ENCODE data around the gene MAMLD1.

Gene MAMLD1

DNA sequence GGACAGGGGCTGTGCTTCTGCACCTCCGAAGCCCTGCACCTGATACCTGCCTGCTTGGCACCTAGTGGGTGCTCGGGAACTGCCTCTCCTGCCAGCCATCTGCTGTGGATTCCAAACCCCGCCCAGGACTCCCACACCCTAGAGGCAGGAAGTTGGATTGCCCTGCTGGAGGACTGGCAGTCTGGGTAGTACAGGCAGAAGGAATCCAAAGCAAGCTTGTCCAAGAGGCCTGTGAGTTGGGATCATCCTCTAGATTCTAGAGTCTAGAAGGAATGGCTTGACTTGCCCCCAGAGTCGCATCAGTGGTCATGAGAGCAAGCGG, 140.7 kb downstream of the MAMLD1 start:
- DNase-seq (ENCODE audit: low spot score) = peak; percentile 6
- TF ChIP-seq, protein P1, sequence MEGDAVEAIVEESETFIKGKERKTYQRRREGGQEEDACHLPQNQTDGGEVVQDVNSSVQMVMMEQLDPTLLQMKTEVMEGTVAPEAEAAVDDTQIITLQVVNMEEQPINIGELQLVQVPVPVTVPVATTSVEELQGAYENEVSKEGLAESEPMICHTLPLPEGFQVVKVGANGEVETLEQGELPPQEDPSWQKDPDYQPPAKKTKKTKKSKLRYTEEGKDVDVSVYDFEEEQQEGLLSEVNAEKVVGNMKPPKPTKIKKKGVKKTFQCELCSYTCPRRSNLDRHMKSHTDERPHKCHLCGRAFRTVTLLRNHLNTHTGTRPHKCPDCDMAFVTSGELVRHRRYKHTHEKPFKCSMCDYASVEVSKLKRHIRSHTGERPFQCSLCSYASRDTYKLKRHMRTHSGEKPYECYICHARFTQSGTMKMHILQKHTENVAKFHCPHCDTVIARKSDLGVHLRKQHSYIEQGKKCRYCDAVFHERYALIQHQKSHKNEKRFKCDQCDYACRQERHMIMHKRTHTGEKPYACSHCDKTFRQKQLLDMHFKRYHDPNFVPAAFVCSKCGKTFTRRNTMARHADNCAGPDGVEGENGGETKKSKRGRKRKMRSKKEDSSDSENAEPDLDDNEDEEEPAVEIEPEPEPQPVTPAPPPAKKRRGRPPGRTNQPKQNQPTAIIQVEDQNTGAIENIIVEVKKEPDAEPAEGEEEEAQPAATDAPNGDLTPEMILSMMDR (conservative IDR thresholded peaks at IDR 0.05; ENCODE audit: low read depth) = no peak
- no peak overlapping the region for H3K27ac ChIP-seq
- ChIA-PET CTCF (no interaction called here), POLR2A (ENCODE audit: low non-redundant PET) (no interaction called here)

DNA sequence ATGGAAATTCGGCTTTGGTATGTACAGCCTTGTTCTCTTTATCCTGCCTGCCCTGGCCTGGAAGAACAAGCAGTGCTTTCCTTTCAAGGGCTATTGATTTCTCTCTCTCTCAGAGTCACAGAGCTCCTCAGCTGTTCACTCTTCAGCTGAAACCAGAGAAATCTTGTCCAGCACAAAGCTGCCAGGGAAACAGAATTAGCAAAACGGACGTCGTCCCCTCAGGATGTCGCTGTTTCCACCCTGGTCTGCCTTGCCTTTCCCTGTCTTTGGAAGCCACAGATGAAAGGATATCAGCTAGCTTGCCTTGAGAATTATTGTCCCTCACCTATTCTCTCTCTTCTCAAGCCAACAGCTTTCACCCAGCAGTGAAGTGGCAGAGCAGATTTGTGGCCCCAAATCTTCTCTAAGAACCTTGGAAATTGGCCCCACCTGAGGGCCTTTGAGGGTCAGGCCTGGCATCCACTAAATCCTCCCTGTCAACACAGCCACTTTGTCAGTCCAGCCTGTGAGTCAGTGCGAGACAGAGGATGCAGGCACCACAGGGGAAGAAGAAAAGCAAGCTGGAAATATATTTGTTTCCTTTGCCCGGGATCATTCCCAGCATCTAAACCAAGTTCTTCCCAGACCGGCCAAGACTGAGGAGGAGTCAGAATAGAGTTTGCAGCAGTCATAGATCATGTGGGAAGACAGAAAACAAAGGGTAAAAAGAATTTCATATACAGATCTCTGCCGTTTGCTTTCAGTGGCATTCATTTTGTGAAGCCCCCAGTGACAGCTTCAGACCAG, 141.5 kb downstream of the MAMLD1 start:
- POLR2A ChIA-PET (ENCODE audit: low non-redundant PET) = no interaction called here
- H3K27ac ChIP-seq = no peak overlapping the region
- CTCF ChIA-PET = interaction anchor here (0.8 kb wide), 1 partner anchor 393 kb away, joined by 3 read pairs; no protein-coding TSS in a partner anchor
- DNase-seq (ENCODE audit: low spot score) = no peak
- TF ChIP-seq, protein P1 (conservative IDR thresholded peaks at IDR 0.05; ENCODE audit: low read depth) = no peak

DNA sequence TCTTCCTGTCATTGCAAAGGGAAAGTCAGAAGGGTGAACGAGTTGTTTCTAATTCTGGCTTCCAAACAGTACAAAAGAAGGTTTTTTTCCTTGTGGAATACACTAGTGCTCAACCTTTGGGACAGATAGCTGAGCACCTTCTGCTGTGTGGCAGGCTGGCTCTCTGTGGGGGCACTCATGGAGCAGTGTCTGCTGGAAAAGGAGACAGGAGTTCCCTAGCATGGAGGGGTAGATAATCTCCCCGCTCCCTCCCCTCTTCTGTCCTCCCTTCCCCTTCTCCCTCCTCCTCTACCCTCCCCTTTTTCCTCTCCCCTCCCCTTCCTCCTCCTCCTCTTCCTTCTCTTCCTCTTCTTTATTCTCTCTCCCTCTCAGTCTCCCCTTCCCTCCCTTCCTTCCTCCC, 142.9 kb downstream of the MAMLD1 start:
- POLR2A ChIA-PET (ENCODE audit: low non-redundant PET) = no interaction called here
- DNase-seq (ENCODE audit: low spot score) = no peak
- TF ChIP-seq, protein P1 (conservative IDR thresholded peaks at IDR 0.05; ENCODE audit: low read depth) = no peak
- CTCF ChIA-PET = no interaction called here
- H3K27ac ChIP-seq = no peak overlapping the region

DNA sequence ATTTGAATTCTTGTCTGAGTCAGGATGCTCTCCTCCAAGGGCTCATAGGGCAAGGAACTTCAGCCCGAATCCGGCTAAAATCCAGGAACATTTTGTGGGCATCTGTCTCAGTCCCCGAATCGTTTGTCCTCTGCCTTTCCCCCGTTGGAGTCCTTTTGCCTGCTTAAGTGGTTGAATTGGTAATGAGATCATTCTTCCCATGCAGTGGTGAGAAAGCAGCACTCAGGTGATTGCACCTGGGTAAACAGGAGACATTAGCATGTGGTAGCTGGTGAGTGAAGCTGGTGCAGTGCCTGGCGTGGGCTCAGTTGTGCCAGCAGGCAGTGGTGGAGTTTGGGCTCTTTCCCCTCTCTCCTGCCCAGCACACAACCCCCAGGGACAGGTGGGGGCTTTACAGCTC, 143.4 kb downstream of the MAMLD1 start:
- ChIA-PET CTCF (no interaction called here), POLR2A (ENCODE audit: low non-redundant PET) (no interaction called here)
- TF ChIP-seq, protein P1 (conservative IDR thresholded peaks at IDR 0.05; ENCODE audit: low read depth) = no peak
- no peak overlapping the region for H3K27ac ChIP-seq
- DNase-seq (ENCODE audit: low spot score) = no peak

DNA sequence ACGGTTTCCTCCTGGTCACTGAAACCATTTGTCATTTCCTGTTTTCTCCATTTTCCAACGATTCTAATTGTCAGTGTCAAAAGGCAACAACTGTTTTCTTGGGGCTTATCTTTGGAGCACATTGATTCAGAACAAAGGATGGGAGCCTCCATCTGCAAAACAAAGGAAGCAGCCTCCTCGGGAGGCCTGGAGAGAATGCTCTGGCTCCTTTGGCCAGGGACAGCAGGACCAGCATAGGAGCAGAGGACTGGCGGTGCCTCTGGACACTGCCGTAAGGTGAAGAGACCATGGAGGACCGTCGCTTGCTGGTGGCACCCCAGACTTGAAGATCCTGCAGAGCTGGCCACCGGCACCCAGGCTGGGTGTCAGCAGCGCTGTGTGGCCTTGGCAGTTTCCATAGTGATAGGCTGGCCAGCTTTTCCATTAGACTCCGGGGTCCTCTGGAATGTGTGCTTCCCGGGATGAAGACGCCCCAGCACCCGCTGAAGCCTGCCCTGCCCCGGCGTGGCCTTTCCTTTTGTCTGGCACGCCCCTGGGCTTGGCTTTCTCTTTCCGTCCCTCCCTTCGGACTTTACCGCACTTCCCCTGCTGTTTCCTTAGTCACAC, 144.2 kb downstream of the MAMLD1 start:
- TF ChIP-seq, protein P1 (conservative IDR thresholded peaks at IDR 0.05; ENCODE audit: low read depth) = no peak
- POLR2A ChIA-PET (ENCODE audit: low non-redundant PET) = no interaction called here
- no peak for DNase-seq (ENCODE audit: low spot score)
- H3K27ac ChIP-seq = no peak overlapping the region
- CTCF ChIA-PET = interaction anchor here (0.7 kb wide), 1 partner anchor 13 kb away, joined by 3 read pairs; no protein-coding TSS in a partner anchor

DNA sequence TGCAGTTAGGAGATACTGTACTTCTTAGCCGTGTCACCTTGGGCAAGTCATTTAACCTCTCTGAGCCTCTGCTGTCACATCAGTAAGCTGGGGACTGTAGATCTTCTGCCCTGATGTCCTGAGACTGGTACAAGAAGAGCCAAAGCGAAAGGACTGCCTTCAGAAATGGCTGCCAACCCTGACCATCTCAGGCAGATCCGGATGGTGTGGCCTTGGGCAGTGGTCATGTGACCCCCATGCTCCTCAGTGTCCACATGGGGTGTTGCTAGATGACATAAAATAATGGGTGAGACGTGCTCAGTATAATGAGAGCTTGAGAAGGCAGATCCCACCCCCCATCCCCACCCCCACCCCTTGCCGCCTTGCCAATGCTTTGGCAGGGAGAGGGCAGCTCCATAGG, 144.9 kb downstream of the MAMLD1 start:
- TF ChIP-seq, protein P1 (conservative IDR thresholded peaks at IDR 0.05; ENCODE audit: low read depth) = no peak

More for the DNA sequence above, 144.9 kb downstream of the MAMLD1 start:
- no peak for DNase-seq (ENCODE audit: low spot score)
- CTCF ChIA-PET = interaction anchor here (0.6 to 0.7 kb wide), 2 partner anchors 14 to 47 kb away, joined by 3 read pairs; no protein-coding TSS in a partner anchor
- H3K27ac ChIP-seq = no peak overlapping the region
- POLR2A ChIA-PET (ENCODE audit: low non-redundant PET) = no interaction called here

Data from RWPE1 (cell line).